Measurements from ENCODE around the gene WDR90. TPM values are rescaled to one million over a fixed set of nuclear protein-coding genes. Genes with fewer than 3 reads are reported as not detected.

WDR90 gene
- total and polyA plus RNA-seq, 2 of the 13 experiments (the other 11 are each of a cell fraction or from before 2014, with no cell fraction given): 14.9 to 28.9 TPM

- TF ChIP-seq CAMTA2 (CRISPR knock-in tag; IDR thresholded peaks at IDR 0.05; ENCODE audit: borderline replicate concordance) (0 out of 2 replicates have a peak, but pooled peaks have one; percentile 52), ZNF282 (IDR thresholded peaks at IDR 0.05; ENCODE audit: partially characterized antibody) (no peak), ZNF772 (CRISPR knock-in tag; IDR thresholded peaks at IDR 0.05) (no peak), RELA (CRISPR knock-in tag; IDR thresholded peaks at IDR 0.05) (0 out of 2 replicates have a peak, but pooled peaks have one; percentile 32), EP300 (IDR thresholded peaks at IDR 0.05; ENCODE audit: low read depth in 2 of 2, low read length in 2 of 2) (0 out of 4 replicates have a peak, but pooled peaks of 1 of the 2 experiments have one; percentile 7), EP300 (CRISPR knock-in tag; IDR thresholded peaks at IDR 0.05; ENCODE audit: borderline replicate concordance) (no peak; the same call in none of the 2 replicates), ZEB1 (IDR thresholded peaks at IDR 0.05; ENCODE audit: insufficient replicate concordance, low read depth) (no peak), NKX3-1 (CRISPR knock-in tag; IDR thresholded peaks at IDR 0.05) (no peak), ZBTB1 (CRISPR knock-in tag; IDR thresholded peaks at IDR 0.05; ENCODE audit: borderline replicate concordance) (no peak), ZNF280D (CRISPR knock-in tag; IDR thresholded peaks at IDR 0.05) (no peak), THAP9 (CRISPR knock-in tag; IDR thresholded peaks at IDR 0.05; ENCODE audit: borderline replicate concordance) (0 out of 2 replicates have a peak, but pooled peaks have one; percentile 25), MIXL1 (CRISPR knock-in tag; IDR thresholded peaks at IDR 0.05) (no peak), WIZ (CRISPR knock-in tag; IDR thresholded peaks at IDR 0.05) (no peak), SMC3 (IDR thresholded peaks at IDR 0.05; ENCODE audit: low read length) (no peak), ZNF768 (CRISPR knock-in tag; IDR thresholded peaks at IDR 0.05) (0 out of 2 replicates have a peak, but pooled peaks have one; percentile 5), IRF1 (CRISPR knock-in tag; IDR thresholded peaks at IDR 0.05; ENCODE audit: low read depth) (0 out of 2 replicates have a peak, but pooled peaks have one; percentile 54), ZBTB44 (CRISPR knock-in tag; IDR thresholded peaks at IDR 0.05) (peak; percentile 31; the same call in 1 of the 2 replicates), TGIF2 (CRISPR knock-in tag; IDR thresholded peaks at IDR 0.05) (0 out of 2 replicates have a peak, but pooled peaks have one; percentile 4), ZNF513 (CRISPR knock-in tag; conservative IDR thresholded peaks at IDR 0.05) (0 out of 2 replicates have a peak, but pooled peaks have one; percentile 52)
Observed at GRCh38 chr16:642189-643049, 6.7 kb upstream of the WDR90 start (continued).
